ENCODE results near the gene SLC17A9. TPM values are rescaled to one million over a fixed set of nuclear protein-coding genes. Genes with fewer than 3 reads are reported as not detected.

The SLC17A9 gene
- total RNA-seq, 1 donor from 2014 or later = 12.4 TPM

- FAIRE-seq (no peak), DNase-seq (ENCODE audit: low read depth) (no peak)
- no peaks in the 10 kb centered on the region for H4K20me1 ChIP-seq (ENCODE audit: insufficient read depth, low read length)
- H3K27ac ChIP-seq (ENCODE audit: low read depth, low read length) = no peak overlapping the region
- H2AFZ ChIP-seq (ENCODE audit: low read depth, low read length) = no peak overlapping the region
- Mint-ChIP-seq H3K4me1 (ENCODE audit: low read depth, unreplicated experiment) (no peaks in the 10 kb centered on the region), H3K4me3 (ENCODE audit: unreplicated experiment) (no peak overlapping the region), H3K27ac (ENCODE audit: unreplicated experiment) (no peak overlapping the region), H3K36me3 (ENCODE audit: low read depth, unreplicated experiment) (peaks cover 6% of the 10 kb centered on the region), H3K27me3 (ENCODE audit: low read depth, unreplicated experiment) (peaks cover 17% of the 10 kb centered on the region), H3K9me3 (ENCODE audit: unreplicated experiment) (no peaks in the 10 kb centered on the region)
- no peaks in the 10 kb centered on the region for H3K27me3 ChIP-seq (ENCODE audit: insufficient read depth, low read length)
- no peaks in the 10 kb centered on the region for H3K4me1 ChIP-seq (ENCODE audit: insufficient read depth, low read length)
- no peaks in the 10 kb centered on the region for H3K9me3 ChIP-seq (ENCODE audit: insufficient read depth, low read depth, low read length)
- no peak overlapping the region for H3K4me3 ChIP-seq (ENCODE audit: insufficient read depth, low read depth, low read length)
- H3K79me2 ChIP-seq (ENCODE audit: insufficient read depth, low read length) = no peaks in the 10 kb centered on the region
- H3K4me2 ChIP-seq (ENCODE audit: low read length) = no peak overlapping the region
- no peak for TF ChIP-seq EZH2 (IDR thresholded peaks at IDR 0.05; ENCODE audit: insufficient read depth, low read length)
- no peak for TF ChIP-seq CTCF (IDR thresholded peaks at IDR 0.05; ENCODE audit: insufficient read depth, low read depth, low read length)
- no peak overlapping the region for H3K9ac ChIP-seq (ENCODE audit: low read length)
- no peaks in the 10 kb centered on the region for H3K36me3 ChIP-seq (ENCODE audit: insufficient read depth, low read length)
Measured at GRCh38 chr20:62962891-62963613, 10.5 kb downstream of the SLC17A9 start.

GRCh38 chr20:62963614-62964397 lies 11.3 kb downstream of the SLC17A9 start:
- H4K20me1 ChIP-seq (ENCODE audit: insufficient read depth, low read length) = no peaks in the 10 kb centered on the region
- no peak overlapping the region for H2AFZ ChIP-seq (ENCODE audit: low read depth, low read length)
- no peaks in the 10 kb centered on the region for H3K36me3 ChIP-seq (ENCODE audit: insufficient read depth, low read length)
- no peaks in the 10 kb centered on the region for H3K27me3 ChIP-seq (ENCODE audit: insufficient read depth, low read length)
- no peak overlapping the region for H3K4me3 ChIP-seq (ENCODE audit: insufficient read depth, low read depth, low read length)
- Mint-ChIP-seq H3K9me3 (ENCODE audit: unreplicated experiment) (no peaks in the 10 kb centered on the region), H3K4me1 (ENCODE audit: low read depth, unreplicated experiment) (no peaks in the 10 kb centered on the region), H3K36me3 (ENCODE audit: low read depth, unreplicated experiment) (peaks cover 6% of the 10 kb centered on the region), H3K27ac (ENCODE audit: unreplicated experiment) (no peak overlapping the region), H3K4me3 (ENCODE audit: unreplicated experiment) (no peak overlapping the region), H3K27me3 (ENCODE audit: low read depth, unreplicated experiment) (peaks cover 17% of the 10 kb centered on the region)
- H3K9me3 ChIP-seq (ENCODE audit: insufficient read depth, low read depth, low read length) = no peaks in the 10 kb centered on the region
- H3K9ac ChIP-seq (ENCODE audit: low read length) = no peak overlapping the region
- no peaks in the 10 kb centered on the region for H3K4me1 ChIP-seq (ENCODE audit: insufficient read depth, low read length)
- no peak overlapping the region for H3K4me2 ChIP-seq (ENCODE audit: low read length)
- FAIRE-seq (no peak), DNase-seq (ENCODE audit: low read depth) (no peak)
- no peak overlapping the region for H3K27ac ChIP-seq (ENCODE audit: low read depth, low read length)
- TF ChIP-seq CTCF (IDR thresholded peaks at IDR 0.05; ENCODE audit: insufficient read depth, low read depth, low read length) (no peak), EZH2 (IDR thresholded peaks at IDR 0.05; ENCODE audit: insufficient read depth, low read length) (no peak)
- no peaks in the 10 kb centered on the region for H3K79me2 ChIP-seq (ENCODE audit: insufficient read depth, low read length)
